Suppressor macrophage treated with lipopolysaccharide for 1 hour (primary cell): Measurements from ENCODE around the gene CCDC195.
"Not testable (repeated sequence)": the region's sequence is repeated elsewhere in the genome, so short reads cannot be mapped to it uniquely, and the experiment has no call there.

Source experiments
- DNase-seq, 3 donors: peaks; one replicate each; pipeline ENCODE4 v3.0.0-alpha.2; 2020 to 2022

CCDC195 gene

DNA sequence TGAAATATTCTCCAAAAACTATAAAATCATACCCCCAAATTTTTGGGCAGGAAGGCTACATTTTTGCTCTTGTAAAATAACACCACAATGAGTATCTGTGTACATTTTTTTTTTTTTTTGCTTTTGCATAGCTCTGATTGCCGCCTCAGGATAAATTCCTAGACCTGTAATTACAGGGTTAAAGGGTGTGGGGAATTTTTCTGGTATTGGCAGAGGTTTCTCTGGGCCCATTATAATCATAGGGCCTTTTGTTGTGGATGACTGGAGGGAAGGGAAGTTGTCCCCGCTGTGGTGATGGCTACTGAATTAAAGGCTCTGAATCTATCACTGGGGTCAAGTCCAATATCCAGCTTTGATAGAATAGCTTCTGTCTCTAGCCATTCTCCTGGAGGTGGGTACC is 26.6 kb downstream of the CCDC195 start:
- no peak for DNase-seq

DNA sequence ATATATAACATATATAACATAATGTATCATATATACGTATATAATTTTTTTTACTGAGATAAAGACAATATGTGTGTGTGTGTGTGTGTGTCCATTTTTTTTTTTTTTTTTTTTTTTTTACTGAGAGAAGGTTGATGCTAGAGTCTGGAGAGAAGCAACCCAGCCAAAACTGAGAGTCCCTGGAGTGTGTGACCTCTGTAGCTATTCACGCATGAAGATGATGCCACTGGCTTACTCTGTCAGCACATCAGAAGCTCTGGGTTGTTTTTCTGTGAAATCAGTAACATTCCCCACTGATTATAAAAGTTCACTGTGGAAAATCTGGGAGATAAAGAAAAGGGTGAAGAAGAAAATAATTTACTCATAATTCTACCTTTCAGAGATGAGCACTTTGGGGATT is 27.2 kb downstream of the CCDC195 start:
- no peak for DNase-seq

DNA sequence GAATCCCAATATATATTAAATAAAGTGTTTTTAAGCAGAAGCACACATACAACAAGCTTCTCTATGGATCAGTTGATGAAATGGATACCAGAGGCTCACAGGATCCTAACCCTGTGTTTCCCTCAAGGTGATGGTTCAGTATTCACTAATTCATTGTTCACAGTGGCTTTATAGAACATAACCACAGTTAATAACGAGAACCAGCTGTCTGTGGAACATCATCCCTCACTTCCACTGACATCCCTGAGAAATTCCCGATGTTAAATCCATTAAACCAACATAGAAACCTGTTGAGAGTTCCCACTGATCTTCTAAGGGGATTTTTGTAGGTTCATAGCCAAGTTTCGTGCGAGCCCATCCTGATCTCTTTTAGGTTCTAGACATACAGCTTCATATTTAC is 29.0 kb downstream of the CCDC195 start:
- no peak for DNase-seq

DNA sequence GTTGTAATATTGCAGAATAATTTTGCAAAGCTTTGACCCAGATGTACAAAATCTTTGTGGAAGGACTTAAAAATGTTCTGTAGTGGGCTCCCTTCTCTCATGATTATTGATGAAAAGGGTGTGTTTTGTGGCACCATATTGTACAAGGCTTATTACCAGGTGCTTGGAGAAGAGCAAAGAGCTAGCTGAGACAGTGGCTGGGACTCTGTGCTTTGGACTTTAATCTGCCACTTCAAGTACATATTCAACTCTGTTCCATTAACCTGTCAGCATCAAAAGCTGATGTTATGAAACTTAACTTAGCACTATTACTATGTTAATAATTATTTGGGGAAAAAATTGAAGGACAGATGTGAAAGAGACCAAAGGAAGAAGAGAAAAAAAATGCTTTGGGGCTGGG is 31.0 kb downstream of the CCDC195 start:
- DNase-seq = no peak

DNA sequence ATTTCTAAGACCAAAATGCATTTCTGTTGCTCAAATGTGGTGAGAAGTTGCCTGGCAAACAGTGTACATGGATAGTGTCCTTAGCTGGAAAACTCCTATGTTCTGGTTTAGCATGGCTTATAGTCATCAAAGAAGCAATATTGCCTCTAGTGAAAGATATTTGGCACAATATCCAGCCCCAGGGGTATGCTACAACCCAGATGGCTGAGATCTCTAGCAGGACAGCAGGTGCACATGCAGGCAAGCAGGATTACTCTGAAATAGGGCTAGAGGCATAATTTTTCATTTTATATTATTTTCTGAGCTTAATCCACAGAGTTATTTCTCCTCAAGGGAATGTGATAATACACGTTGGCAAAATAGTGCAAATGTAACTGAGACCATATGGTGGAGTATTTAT is 34.0 kb downstream of the CCDC195 start:
- DNase-seq = no peak

DNA sequence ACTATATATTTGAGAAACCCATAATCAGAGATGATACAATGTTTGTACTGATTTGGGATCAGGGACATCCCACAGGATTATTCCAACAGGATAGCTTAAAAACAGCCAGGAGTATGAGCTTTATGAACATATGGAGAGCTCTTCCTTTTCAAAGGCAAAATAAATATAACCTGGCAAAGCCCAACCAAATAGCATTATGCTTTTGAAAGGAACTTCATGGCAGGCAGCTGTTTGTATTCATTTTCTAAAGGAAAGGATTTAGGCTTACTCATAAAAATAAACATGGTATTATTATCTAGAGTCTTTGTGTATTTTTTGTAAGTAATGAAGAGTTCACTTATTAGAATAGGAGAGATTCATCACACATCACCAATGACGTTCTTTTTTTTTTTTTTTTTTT is 44.4 kb downstream of the CCDC195 start:
- no peak for DNase-seq

DNA sequence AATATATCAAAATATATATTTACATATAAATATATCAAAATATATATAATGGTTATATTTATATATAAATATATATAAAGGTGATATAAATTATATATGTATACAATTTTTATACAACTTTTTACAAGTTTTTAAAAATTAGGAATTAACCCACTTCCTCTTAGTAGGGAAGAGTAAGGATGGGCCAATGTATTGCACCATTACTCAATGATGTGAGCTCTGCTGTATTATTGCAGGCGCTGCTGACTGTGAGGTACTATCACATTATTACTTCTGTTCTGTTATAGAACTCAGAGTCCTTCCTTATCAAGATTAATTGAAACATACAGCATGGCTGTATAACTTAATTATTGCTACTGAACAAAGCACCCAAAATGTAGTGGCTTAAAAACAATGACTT is 46.0 kb downstream of the CCDC195 start:
- peak in 1 of 3 donors; percentile 32 for DNase-seq

DNA sequence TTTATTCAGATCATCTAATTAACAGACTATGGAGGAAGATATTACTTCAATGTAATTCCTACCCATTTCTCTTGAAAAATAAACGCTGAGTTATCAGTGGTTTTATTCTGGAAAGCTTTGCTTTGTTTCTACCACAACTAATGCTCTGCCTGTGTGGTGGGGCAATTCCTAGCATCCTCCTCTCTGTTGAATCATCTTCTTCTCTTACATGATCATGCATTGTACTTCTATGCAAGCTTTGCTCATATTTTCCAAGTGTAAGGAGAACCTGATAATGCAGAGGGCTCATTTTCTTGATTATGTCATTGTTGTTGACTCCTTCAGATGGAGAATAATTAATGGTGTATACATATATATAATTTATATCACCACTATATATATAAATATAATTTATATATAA is 46.7 kb downstream of the CCDC195 start:
- DNase-seq = peak in 1 of 3 donors; percentile 7

DNA sequence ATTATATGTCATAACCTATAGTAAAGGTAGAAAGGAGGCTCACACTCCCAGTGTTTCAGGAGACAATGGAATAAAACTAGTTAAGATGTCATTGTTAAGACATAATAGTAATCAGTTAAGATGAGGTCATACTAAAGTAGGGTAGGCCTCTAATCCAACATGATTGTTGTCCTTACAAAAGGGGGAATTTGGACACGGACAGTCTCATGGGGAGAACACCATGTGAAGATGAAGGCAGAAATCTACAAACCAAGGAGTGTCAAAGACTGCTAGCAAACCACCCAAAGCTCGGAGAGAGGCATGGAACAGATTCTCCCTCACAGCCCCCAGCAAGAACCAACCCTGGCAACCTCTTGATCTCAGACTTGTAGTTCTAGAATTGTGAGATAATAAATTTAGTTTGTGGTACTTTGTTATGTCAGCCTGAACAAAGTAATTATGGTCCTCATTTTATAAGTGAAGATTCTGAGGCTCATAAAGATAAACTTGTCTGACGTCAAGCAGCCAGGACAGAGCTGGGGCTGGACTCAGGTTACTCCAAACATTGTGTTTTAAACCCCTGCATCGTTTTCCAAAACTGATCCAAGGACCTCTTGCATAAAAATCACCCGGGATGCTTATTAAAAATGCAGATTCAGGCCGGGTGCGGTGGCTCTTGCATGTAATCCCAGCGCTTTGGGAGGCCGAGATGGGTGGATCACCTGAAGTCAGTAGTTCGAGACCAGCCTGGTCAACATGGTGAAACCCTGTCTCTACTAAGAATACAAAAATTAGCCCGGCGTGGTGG is 47.8 kb downstream of the CCDC195 start:
- DNase-seq = no peak

DNA sequence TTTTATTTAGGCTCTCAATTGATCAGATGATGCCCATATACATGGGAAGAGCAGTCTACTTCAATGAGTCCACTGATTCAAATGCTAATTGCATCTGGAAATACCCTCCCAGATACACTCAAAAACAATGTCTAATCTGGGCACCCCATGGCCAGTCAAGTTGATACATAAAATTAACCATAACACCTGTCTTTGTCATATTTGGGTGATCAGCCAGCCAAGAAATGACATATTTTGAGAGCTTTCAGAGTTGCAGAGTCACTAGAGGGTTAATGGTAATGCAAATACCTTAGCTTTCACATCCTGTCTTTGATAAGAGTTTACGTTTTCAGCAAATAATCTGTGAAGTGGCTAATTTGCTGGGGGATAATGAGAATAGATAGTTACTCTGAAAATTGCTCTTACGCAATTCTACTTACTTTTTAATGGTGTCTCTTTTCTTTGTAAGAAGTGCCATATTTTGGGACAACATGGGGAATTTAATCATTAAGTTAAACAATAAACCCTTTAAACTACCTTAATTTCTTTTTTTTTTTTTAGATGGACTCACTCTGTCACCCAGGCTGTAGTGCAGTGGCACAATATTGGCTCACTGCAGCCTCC is 49.1 kb downstream of the CCDC195 start:
- DNase-seq = no peak

DNA sequence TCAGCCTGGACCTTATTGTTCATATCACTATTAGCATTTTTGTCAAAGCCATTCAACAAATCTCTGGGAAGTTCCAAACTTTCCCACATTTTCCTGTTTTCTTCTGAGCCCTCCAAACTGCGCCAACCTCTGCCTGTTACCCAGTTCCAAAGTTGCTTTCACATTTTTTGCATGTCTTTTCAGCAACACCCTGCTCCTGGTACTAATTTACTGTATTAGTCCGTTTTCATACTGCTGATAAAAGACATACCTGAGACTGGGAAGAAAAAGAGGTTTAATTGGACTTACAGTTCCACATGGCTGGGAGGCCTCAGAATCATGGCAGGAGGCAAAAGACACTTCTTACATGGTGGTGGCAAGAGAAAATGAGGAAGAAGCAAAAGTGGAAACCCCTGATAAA is 52.8 kb downstream of the CCDC195 start:
- not testable (repeated sequence) for DNase-seq

DNA sequence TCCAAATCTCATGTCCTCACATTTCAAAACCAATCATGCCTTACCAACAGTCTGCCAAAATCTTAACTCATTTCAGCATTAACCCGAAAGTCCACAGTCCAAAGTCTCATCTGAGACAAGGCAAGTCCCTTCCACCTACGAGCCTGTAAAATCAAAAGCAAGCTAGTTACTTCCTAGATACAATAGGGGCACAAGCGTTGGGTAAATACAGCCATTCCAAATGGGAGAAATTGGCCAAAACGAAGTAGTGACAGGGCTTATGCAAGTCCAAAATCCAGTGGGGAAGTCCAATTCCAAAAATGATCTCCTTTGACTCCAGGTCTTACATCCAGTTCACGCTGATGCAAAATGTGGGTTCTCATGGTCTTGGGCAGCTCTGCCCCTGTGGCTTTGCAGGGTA is 54.5 kb downstream of the CCDC195 start:
- not testable (repeated sequence) for DNase-seq

DNA sequence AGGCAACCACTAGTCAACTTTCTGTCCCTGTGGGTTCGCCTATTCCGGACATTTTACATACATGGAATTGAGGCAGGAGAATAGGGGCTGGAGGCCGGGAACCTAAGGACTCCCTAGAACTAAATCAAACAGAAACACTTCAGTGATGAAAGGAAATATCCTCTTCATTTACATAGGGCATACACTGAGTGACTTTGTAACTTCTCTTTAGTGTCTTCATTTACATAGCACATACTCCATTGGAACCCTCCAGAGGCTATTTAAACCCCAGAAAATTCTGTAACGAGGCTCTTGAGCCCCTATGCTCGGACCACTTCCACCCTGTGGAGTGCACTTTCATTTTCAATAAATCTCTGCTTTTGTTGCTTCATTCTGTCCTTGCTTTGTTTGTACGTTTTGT is 56.5 kb downstream of the CCDC195 start:
- no peak for DNase-seq

DNA sequence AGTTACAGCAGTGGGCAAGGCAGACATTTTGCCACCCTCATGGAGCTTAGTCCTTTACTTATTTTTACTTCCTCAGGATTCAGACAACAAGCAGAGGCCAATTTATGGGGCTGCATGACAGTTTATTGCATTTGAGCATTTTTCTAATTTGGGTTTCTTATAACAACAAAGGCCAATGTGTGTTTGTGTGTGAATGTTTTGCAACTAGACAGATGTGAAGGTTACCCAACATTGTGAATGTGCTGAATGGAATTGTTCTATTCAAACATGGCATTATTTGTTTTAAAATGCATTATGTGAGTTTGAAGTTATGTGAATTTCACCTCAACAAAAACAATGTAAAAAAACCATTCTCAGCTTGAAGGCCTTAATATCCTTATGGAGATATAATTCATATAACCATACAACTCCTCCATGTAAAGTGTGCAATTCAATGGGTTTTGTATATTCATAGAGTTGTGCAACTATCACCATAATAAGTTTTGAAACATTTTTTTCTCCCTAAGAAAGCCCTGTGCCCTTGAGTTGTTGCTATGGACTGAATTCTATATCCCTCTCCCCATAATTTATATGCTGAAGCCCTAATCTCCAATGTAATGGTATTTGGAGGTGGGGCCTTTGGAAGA is 57.3 kb downstream of the CCDC195 start:
- DNase-seq = no peak

DNA sequence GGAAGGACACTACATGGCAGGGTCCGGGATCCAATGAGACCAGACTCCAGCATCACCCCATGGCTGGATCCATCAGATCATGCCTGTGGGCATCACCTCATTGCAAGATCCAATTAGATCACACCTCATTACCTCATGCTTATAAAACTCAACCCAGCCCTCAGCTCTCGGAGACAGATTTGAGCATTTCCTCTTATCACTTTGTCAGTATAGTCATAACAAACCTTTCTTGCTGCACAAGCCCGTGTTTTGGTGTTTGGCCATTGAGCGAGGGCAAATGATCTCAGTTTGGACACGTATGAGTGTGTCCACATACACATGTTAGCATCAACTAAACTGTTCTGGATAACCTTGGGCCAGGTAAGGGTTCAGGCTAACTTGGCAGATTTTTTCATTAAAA is 58.8 kb downstream of the CCDC195 start:
- no peak for DNase-seq

DNA sequence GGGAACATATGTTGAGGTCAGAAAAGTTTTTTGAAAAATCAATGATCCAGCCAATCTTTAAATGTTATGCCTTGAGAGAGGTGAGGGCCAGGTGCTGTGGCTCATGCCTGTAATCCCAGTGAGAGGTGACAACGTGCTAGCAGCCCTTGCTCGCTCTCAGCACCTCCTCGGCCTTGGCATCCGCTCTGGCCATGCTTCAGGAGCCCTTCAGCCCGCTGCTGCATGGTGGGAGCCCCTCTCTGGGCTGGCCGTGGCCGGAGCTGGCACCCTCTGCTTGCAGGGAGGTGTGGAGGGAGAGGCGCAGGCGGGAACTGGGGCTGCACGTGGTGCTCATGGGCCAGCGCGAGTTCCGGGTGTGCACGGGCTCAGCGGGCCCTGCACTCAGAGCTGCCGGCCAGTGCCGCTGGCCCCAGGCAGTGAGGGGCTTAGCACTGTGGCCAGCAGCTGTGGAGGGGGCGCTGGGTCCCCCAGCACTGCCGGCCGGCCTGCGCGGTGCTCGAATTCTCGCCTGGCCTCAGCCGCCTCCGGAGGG is 61.1 kb downstream of the CCDC195 start:
- no peak for DNase-seq
